GM18526 (cell line): ENCODE measurements around the gene XCL1.

Experiments
- POLR2A ChIP-seq: IDR thresholded peaks from 3 replicates; pipeline ENCODE4 v1.6.1; 2011; ENCODE audit not compliant: insufficient read length; ENCODE audit errors: extremely low read depth

Gene XCL1

DNA sequence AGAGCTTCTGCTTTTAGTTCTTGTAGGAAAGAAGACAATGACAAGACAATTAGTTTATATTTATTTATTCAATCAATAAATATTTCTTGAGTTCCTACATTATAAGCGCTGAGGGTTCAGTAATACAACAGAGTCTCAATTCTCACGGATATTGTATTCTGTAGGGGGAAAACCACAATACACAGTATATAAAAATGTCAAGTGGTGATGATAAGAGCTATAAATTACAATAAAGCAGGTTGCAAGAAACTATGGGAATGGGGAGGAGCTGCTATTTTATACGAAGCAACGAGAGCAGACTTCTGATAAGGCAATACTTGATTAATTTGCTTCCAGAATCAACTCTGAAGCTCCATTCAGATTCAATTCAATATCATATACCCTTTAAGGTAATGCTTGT is 10.6 kb upstream of the XCL1 start:
- TF ChIP-seq POLR2A: no peak

DNA sequence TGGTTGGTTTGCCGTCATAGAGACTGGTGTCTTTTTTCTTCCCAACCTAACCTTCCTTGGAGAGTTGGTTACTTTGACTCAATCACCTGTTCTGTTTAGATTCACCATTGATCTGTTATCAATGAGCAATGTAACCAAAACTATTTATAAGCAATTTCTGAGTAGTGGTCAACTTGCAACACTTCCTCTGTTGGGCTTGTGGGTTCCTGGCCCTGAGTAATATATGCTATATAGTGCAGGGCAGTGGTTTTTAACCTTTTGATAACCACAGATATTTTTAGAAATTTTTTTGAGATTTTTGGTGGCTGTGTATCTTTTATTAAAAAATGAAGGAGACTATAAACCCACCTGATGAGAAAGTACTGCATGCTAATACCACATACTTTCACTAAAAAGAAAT is 9.4 kb upstream of the XCL1 start:
- no peak for TF ChIP-seq POLR2A

DNA sequence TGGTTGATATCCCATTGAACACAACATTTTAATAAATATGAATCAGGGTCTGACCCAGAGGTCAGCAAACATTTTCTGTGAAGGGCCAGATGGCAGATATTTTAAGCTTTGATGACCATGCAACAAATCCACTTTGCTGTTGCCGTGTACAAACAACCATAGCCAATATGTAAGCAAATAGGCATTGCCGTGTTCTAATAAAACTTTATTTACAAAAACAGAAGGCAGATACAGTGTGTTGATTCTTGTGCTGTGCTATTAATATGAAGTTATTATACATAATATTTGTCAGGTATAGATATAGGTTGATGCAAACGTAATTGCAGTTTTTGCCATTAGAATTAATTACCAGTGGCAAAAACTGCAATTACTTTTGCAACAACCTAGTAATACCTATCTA is 8.8 kb upstream of the XCL1 start:
- no peak for TF ChIP-seq POLR2A

DNA sequence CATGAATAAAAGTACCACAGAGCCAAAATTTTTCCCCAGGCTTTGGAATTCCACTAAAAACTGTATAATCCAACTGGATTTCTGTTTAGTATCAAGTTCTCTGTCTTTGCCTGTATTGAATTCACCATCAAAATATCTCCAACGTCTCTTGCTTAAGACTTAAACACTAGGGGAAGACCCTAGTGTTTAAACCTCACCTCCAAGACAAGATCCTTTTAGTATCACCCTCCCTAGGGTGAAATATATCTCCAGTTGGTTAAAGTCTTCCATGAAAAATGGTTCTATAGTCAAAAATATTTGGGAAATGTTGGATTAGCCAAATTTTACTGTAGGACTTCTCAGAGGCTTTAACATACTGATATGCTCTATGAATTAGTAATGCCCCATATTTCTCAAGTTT is 8.1 kb upstream of the XCL1 start:
- no peak for TF ChIP-seq POLR2A

DNA sequence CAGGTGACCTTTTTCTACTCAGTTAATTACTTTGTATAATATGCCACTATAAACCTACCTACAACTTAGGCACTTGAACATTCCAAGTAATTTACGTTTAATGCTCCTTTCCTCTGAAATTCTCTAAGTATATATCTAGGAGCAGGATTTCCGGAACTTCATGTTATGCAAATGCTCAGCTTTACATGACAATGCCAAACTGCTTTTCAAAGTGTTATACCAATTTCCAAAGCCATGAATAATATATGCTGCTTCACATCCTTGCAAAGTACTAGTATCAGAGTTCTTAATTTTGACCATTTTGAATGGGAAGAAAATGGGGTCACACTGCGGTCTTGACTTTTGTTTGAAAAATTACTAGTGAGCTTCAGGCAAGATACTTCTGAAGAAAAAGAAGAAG is 5.8 kb upstream of the XCL1 start:
- TF ChIP-seq POLR2A: no peak

DNA sequence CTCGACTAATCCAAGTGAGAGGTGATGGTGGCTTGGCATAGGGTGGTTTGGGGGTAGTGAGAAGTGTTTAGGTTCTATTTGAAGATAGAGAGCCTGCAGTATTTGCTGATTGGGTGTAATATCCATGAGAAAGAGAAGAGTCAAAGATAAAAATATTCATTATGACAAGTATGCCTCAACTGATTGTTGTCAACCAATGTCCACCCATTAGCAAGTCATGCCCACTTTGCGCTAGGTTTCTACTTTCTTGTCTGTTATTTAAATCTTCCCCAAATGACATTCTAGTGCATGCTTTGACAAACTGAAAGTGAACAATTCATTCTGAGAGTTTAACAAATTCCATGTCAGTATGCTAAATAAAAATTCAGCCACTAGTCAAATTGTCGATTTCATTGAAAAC is 3.8 kb upstream of the XCL1 start:
- no peak for TF ChIP-seq POLR2A

DNA sequence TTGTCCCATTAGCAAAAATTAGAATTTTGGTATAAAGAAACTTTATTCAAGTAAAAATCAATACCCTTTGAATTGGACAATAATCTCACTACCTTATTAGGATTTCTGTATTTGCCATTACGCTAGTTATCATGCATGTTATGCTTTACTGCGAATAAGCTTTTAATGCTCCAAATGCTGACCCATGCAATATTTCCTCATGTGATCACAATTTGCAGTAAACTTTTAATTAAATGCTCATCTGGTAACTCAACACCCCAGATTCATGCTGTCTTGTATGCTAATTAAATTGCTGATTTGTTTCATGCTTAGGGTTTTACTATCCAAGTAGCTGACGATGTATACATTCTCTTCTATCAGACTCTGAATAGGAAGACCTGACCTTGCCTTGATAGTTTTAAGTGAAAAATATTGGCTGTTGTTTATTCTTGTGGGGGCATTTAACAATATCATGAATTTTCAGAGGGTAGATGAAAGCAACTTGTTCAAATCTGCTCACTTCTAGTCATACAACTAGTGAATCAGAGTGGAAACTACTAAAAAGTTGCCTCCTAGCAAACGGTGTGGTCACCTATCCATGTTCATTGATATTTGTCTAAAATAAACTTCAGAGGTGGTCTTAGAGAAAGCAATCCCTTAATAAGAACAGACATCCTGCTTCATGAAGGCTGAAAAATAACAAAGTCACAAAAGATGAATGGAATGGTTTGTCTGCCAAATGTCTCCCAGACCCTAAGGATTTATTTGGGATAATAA is 5.6 kb downstream of the XCL1 start:
- TF ChIP-seq POLR2A: no peak

DNA sequence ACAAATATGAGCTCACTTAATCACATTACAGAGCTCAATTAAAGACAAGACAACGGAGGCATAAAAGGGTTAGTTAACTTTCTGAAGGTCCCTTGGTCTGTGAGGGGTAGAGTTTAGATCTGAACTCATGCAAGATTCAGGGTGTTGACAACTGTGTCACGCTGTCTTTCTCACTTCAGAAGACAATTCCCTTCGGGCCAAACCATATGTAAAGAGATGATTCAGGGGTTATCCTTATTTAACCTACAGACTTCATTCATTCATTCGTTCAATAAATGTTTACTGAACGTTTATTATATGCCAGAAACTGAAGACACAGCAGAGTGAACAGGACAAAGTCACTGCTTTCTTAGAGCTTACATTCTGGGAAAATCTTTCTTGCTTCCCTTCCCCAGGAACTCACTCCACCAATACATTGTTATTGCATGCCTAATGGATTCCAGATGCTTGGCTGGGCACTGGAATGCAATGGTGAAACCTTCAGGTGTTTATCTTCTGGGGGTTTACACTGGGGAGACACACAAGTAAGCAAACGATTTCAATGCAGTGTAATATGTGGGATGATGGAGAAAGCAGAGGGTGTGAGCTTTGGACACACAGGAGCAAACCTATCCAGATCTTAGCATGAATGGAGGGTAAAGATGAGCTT is 6.4 kb downstream of the XCL1 start:
- no peak for TF ChIP-seq POLR2A

DNA sequence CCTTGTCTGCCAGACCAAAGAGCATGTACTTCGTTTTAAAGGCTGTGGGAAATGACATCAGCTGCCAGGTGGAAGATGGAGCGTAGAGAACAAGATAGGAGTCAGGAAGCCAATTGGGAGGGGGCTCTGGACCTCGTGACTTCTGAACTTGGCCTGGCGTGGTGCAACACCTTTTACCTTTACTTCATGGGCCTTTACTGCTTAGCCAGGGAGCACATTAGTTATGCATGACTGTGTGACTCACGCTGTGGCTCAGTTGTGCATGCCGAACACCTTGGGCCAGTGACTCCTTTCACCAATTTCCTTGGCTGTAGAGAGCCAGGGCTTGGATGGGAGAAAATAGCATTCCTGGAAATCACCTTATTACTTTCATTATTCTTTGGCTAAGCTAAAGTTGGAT is 7.2 kb downstream of the XCL1 start:
- TF ChIP-seq POLR2A: no peak

DNA sequence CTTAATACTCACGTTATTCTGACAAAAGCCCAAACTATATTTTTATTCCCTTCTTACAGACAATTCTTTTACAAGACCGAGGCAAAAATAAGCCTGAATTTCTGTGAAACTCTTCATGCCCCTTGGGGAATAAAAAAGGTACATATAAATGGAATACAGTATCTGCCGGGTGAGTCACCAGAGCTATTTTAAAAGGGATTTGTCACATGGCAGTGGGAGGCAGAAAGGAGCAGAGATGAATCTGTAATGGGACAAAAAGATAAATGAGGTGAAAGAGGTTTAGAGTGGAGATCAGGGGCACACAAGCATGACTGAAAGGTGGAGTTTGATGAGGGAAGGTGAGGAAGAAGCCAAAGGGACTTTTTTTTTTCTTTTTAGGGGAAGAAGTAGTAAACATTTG is 8.8 kb downstream of the XCL1 start:
- TF ChIP-seq POLR2A: no peak

DNA sequence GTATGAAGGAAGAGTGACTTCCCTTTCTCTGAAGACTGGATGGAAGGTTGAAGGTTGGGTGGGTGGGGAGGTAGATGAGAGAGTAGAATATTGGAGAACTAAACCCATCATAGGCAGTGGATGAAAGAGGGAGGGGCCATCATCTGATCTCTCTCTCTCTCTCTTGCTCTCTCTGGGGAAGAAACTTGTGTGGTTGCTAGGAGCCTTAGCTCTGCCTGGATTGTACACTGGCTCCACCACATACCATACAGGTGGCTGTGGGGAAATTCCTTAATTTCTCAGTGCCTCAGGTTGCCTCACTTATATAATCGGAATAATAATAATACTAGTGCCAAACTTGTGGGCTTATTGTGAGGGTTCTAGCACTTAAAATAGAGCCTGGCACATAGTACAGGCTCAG is 9.5 kb downstream of the XCL1 start:
- no peak for TF ChIP-seq POLR2A

DNA sequence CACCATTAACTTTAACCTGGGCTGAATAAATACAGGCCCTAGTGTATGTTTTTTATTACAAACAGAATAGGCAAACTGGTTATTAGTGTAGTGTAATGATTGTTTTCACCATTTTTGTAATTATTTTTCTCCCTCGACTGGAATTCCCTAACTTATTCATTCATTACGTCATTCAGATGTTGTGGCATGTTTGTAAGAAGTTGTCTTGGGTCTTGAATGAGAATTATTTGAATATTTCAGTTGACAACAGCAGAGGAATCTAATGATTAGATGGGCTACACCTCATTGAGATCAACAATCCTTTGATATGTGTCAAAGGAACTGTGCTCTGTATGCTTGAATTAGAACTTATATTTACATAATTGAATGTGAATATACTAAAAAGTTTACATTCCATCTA is 12.8 kb downstream of the XCL1 start:
- no peak for TF ChIP-seq POLR2A

DNA sequence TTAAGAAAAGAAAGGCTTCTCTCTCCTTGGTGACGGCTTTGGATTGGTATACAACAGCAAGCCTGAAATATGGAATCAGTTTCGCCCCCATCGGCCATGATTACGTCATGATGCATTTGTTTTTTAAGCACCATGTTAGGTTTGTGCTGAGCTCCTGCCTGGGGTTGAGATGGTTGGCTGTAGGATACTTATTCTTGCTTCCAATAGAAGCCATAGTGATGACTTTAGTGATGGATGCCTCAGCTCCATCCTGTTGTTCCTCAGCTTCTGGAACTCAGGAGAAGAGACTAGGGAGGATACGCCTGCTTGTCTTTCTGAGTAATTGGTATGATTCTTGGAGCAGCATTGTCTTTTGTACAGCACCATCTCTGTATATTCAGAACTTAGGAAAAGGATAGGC is 14.7 kb downstream of the XCL1 start:
- no peak for TF ChIP-seq POLR2A

DNA sequence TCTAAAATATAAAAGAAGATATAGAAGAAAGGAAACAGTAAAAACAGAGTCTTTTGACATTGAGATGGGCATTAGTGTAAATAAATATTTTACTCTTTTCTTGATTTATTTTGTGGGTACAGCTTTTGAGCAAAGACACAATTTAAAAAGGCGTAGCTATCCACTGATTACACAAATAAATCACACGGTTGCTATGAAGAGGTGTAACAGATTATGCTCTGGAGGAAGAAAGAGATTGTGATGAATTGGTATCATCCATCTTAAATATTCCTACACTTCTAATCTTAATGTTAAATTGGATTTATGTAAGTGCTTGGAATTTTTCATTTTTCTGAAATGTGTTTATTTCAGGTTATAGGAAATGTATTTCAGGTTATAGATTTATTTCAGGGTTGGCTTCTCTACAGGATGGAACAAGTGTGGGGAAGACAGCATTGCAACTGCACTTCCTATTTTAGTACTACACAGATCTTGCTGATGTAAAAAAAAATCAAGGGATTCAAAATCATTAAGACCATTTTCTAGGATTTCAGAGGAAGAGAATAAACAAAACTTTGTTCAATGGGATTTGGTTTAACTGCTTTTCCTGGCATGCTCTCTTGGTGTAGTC is 15.3 kb downstream of the XCL1 start:
- no peak for TF ChIP-seq POLR2A

DNA sequence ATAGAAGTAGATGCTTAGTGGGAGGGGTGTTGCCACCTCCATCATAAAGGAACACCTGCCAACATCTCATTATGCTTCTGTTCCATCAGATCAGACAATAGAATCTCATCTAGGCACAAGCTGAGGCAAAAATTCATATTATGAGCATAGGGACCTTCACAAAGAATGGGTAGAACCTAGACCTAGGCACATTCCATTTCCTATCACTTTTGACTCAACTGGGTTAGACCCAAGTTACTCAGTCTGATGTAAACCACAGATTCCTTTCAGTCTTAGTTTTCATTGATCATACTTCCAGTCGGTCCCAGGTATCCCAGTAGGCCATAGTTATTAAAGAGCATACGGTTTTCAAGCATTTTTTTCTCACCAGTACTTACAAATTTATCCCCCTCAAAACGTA is 21.7 kb downstream of the XCL1 start:
- TF ChIP-seq POLR2A: no peak

DNA sequence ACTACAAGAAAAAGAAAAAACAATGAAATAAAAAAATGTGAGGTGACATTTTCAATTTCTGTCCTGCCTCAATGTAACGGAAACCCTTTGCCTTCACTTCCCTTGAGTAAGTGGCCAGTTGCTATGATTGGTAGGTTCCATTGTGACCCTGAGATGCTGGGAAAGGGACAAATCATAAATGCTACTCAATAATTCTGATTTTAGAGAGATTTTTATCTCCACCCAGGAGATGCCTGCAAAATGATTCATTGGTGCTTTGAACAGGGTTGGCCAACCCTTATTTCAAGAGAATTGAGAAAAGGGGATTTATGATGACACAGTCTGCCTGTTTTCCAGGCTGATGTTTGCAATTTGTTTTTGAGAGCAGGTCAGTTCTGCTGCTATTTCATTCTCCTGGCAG is 22.5 kb downstream of the XCL1 start:
- TF ChIP-seq POLR2A: no peak

DNA sequence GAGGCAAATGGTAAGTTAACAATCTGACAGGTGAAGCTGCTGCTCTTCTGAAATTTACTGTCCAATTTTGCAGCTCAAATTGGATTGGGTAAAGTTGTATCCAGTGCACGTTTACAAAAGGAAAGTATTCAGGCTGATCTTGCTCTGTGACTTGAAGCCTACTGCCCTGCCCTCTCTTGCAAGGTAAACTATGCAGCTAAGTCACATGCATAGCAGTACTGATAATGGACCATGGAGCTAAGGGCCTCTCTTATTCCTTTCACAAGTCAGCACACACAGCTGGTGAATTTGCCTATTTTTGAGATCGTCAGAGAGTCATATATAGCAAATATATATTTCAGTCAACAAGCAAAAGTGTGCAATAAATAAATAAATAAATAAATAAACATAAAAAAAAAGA is 23.2 kb downstream of the XCL1 start:
- no peak for TF ChIP-seq POLR2A

DNA sequence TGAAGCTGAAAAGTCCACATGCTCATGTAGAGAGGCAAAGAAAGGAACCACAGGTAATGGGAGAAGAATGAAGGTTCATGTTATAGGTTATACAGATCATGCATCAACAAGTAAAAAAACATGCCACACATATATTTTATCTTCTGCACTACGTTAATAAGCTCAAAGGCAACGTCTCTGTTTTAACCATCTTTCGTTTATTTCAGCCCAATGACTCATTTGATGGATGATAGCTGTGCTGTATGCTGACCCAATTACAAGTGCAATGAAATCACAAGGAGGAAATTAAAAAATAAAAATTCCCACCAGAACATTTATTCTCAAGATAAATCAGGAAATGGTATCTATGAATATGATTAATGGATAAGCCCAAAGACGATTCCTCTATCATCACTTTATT is 24.6 kb downstream of the XCL1 start:
- no peak for TF ChIP-seq POLR2A
